Hepatocyte (in vitro differentiated cells): Measurements from ENCODE around the gene SAMD13.

Experiments used
- EZH2phosphoT487 ChIP-seq: fragments of 200-600 bp; sonication (generic); IDR thresholded peaks from one replicate; pipeline ENCODE4 v1.6.1; 2018; ENCODE audit warnings: antibody characterized with exemption, mild to moderate bottlenecking, low read depth, moderate library complexity; ENCODE audit not compliant: unreplicated experiment, severe bottlenecking
- TF ChIP-seq, protein P1 (sequence below): fragments of 200-600 bp; sonication (generic); IDR thresholded peaks from 2 replicates; pipeline ENCODE4 v1.5.1; 2016; ENCODE audit warnings: antibody characterized with exemption, mild to moderate bottlenecking; ENCODE audit not compliant: poor library complexity

DNA sequence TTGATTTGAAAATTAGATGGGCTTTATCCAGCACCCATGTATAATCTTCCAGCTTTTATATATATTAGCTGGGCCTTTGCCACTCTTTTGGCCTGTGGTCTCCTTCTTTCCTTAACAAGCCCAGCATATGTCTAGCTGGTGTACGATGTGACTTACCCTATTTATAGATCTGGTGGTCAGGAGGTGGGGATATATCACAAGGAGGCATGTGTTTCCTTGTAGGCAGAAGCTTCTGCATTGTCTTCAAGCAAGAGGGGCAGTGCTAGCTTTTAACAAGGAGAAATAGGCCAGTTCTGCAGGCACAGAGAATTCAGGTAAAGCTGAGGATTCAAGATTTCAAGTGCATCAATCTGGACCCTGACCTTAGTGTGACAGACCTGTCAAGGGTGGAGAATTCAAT, 58.8 kb downstream of the SAMD13 start:
- TF ChIP-seq, protein P1, sequence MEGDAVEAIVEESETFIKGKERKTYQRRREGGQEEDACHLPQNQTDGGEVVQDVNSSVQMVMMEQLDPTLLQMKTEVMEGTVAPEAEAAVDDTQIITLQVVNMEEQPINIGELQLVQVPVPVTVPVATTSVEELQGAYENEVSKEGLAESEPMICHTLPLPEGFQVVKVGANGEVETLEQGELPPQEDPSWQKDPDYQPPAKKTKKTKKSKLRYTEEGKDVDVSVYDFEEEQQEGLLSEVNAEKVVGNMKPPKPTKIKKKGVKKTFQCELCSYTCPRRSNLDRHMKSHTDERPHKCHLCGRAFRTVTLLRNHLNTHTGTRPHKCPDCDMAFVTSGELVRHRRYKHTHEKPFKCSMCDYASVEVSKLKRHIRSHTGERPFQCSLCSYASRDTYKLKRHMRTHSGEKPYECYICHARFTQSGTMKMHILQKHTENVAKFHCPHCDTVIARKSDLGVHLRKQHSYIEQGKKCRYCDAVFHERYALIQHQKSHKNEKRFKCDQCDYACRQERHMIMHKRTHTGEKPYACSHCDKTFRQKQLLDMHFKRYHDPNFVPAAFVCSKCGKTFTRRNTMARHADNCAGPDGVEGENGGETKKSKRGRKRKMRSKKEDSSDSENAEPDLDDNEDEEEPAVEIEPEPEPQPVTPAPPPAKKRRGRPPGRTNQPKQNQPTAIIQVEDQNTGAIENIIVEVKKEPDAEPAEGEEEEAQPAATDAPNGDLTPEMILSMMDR, result no peak
- no peak for TF ChIP-seq EZH2phosphoT487
